ENCODE measurements around the gene KIRREL3.

DNA sequence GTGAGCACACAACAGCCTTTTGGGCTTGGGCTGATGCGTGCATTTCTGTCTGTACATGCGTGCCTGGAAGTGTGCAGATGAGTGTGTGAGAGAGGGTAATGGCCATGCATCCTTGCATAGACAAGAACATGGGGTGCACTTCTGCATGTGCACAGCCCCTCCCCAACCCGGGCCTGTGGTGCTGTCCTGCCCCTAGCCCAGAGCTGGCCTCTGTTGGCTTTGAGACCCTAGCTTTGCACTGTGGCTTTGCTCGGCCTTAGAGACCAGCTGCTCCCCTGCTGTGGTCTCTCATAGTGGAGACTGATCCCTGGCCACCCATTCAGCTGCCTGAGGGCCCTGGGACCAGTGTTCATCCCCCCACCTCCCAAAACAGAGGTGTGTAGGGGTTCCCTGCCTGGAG, 619.7 kb downstream of the KIRREL3 start:
- no peak for TF ChIP-seq POLR2AphosphoS5 (IDR thresholded peaks at IDR 0.05; ENCODE audit: insufficient read depth, low read depth, low read length)
- TF ChIP-seq, protein P1, sequence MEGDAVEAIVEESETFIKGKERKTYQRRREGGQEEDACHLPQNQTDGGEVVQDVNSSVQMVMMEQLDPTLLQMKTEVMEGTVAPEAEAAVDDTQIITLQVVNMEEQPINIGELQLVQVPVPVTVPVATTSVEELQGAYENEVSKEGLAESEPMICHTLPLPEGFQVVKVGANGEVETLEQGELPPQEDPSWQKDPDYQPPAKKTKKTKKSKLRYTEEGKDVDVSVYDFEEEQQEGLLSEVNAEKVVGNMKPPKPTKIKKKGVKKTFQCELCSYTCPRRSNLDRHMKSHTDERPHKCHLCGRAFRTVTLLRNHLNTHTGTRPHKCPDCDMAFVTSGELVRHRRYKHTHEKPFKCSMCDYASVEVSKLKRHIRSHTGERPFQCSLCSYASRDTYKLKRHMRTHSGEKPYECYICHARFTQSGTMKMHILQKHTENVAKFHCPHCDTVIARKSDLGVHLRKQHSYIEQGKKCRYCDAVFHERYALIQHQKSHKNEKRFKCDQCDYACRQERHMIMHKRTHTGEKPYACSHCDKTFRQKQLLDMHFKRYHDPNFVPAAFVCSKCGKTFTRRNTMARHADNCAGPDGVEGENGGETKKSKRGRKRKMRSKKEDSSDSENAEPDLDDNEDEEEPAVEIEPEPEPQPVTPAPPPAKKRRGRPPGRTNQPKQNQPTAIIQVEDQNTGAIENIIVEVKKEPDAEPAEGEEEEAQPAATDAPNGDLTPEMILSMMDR (IDR thresholded peaks at IDR 0.05; ENCODE audit: extremely low read depth in 1 of 2, insufficient read depth in 1 of 2, low read depth in 1 of 2, low read length in 2 of 2): no peak
- no peak for TF ChIP-seq MYC (IDR thresholded peaks at IDR 0.05; ENCODE audit: low read depth, low read length)
- no peak for TF ChIP-seq POLR2A (IDR thresholded peaks at IDR 0.05; ENCODE audit: low read depth, low read length)
- no peak for TF ChIP-seq EZH2 (IDR thresholded peaks at IDR 0.05; ENCODE audit: borderline replicate concordance, low read depth, low read length, severe bottlenecking)
- TF ChIP-seq, protein P2, sequence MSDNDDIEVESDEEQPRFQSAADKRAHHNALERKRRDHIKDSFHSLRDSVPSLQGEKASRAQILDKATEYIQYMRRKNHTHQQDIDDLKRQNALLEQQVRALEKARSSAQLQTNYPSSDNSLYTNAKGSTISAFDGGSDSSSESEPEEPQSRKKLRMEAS (IDR thresholded peaks at IDR 0.05; ENCODE audit: insufficient read depth, insufficient read length): no peak

All from endothelial cell of umbilical vein (primary cell).